K562 treated with DMSO at 1 percent for 4 hours (cell line): ENCODE measurements around the gene PHACTR4. TPM values are rescaled to one million over a fixed set of nuclear protein-coding genes. Genes with fewer than 3 reads are reported as not detected.

Experiments
- total RNA-seq: library from RNA; unstranded; fragments of 300-600 nt; gene quantifications from 2 replicates; pipeline ENCODE4 v1.2.3, GENCODE V29; 2022; ENCODE audit not compliant: insufficient read depth

PHACTR4 gene
- total RNA-seq, result 21.6 and 30.3 TPM in 2 replicates

DNA sequence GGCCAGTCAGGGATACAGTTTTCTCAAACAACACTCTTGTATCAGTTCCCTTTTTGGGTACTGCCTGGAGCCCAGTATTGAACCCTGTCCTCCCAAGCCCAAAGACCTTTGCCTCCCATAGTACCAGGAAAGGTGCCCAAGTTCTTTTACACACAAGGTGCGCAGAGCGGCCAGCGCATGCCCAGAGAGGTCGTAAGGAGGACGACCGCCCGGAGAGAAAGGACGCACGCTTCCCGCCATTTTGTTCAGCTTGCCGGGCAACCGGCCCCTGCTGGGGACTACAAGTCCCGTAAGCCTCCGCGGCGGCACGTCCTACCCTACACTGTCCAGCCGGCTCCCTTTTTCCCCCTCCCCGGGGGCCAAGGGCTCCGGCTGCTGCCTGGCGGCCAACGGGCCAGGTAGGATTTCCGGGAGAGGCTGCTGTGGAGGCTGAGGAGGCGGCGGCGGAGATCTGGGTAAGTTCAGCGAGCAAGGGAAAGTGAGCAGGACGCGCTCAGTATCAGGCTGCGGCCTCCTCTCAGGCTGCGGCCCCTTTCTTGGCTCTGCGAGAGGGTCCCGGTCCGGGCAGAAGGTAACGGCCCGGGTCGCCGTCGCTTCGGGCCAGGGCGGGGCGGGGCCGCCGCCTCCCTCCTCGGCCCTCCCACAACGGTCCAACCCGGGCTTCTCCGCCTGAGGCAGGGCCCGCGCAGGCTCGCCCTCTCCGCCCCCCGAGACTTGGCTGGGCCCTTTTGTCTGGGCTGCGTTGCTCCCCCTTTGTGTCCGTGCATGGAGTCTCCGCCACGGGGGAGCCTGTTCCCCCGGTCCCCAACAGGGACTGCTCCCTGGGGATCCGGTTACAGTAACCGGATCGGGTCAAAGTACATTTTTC, at the start of gene PHACTR4:
Gene PHACTR4 (plus strand): TSS at position 370 of the 868 bp plus-strand sequence. CDS start 37,708 bp downstream, outside the sequence.

GRCh38 chr1:28505406-28506187, 136.1 kb downstream of the PHACTR4 start, which contains the start of gene RCC1:
TSS of gene RCC1 (plus strand) at chr1:28506043. CDS start at chr1:28529867, 23,824 bp downstream.

Other genes starting within 250 kb of the PHACTR4 start
- gene PTAFR, start 193.1 kb upstream of the PHACTR4 start, total RNA-seq, result 2.5 and 2.8 TPM in 2 replicates
- gene DNAJC8, start 136.7 kb upstream of the PHACTR4 start, total RNA-seq, result 207 and 220 TPM in 2 replicates
- gene ATP5IF1, start 133.6 kb upstream of the PHACTR4 start, total RNA-seq, result 803 and 858 TPM in 2 replicates
- gene SESN2, start 110.2 kb upstream of the PHACTR4 start, total RNA-seq, result 142 and 145 TPM in 2 replicates
- gene MED18, start 40.7 kb upstream of the PHACTR4 start, total RNA-seq, result 24.4 and 26.7 TPM in 2 replicates
- 239 and 259 TPM in 2 replicates for gene RCC1, start 136.3 kb downstream of the PHACTR4 start, total RNA-seq
- 27.8 and 34.1 TPM in 2 replicates for gene TRNAU1AP, start 183.3 kb downstream of the PHACTR4 start, total RNA-seq
- 0.53 and 1.4 TPM in 2 replicates for gene RAB42, start 222.5 kb downstream of the PHACTR4 start, total RNA-seq